Psoas muscle (tissue), 8 donors: ENCODE measurements around the gene ZNF106. TPM values are rescaled to one million over a fixed set of nuclear protein-coding genes. Genes with fewer than 3 reads are reported as not detected.

Source experiments
- ATAC-seq, 4 donors: fragments of 200-7000 bp; cut with Tn5 transposase; one replicate each; pipeline ENCODE4 v1.9.1; 2020; ENCODE audit warnings: moderate library complexity in 3 of 4, mild to moderate bottlenecking in 2 of 4
- DNase-seq, 2 donors: peaks; one replicate each; pipeline ENCODE4 v3.0.0-alpha.2; 2020
- H3K27ac ChIP-seq: fragments of 200-600 bp; one replicate; pipeline ENCODE4 v1.8.0; 2022
- H3K27me3 ChIP-seq, 3 donors: fragments of 200-600 bp in 1 of 3; one replicate each; pipeline versions ENCODE4 v1.6.1 to v1.8.0; 2013 to 2022; ENCODE audit warnings: low read length in 2 of 3, mild to moderate bottlenecking in 2 of 3, moderate library complexity in 1 of 3; ENCODE audit not compliant: insufficient read depth in 3 of 3
- H3K36me3 ChIP-seq, 2 donors: fragments of 200-600 bp in 1 of 2; one replicate each; pipeline versions ENCODE4 v1.6.1 to v1.8.0; 2013 to 2022; ENCODE audit warnings: low read depth in 1 of 2, mild to moderate bottlenecking in 1 of 2, moderate library complexity in 1 of 2; ENCODE audit not compliant: insufficient read depth in 1 of 2
- H3K4me1 ChIP-seq: fragments of 200-600 bp; one replicate; pipeline ENCODE4 v1.8.0; 2022
- H3K4me3 ChIP-seq: fragments of 200-600 bp; one replicate; pipeline ENCODE4 v1.8.0; 2022; ENCODE audit warnings: mild to moderate bottlenecking
- H3K9me3 ChIP-seq: fragments of 200-600 bp; one replicate; pipeline ENCODE4 v1.8.0; 2022
- WGBS, 3 donors: extraction: QIAGEN DNeasy Blood & Tissue Kit; methylation state at CpG; one replicate each; pipeline versions ENCODE4 v1.1.6 to v1.1.7; 2013; 5-methylcytosine and 5-hydroxymethylcytosine counted together
- intact Hi-C, 2 donors: fragments of 100-400 bp; cut with DNase I; formaldehyde crosslinking; loops; one replicate each; pipeline versions ENCODE4 v1.11.0 to v1.14.2; 2022
- polyA plus RNA-seq, 3 donors: library from polyadenylated mRNA; stranded (reverse); fragments of 200-250 nt; gene quantifications; one replicate each; pipeline ENCODE4 v1.2.3, GENCODE V29; 2013
- total RNA-seq, 4 donors: library from RNA; stranded (reverse); fragmentation: NEBNext Ultra II Directional in 2 of 4; extraction: Animal tissue kit (Norgen Biotek cat#: 25700) in 2 of 4; gene quantifications; one replicate each; pipeline versions ENCODE4 v1.2.1 to v1.2.4, GENCODE V29; 2021 to 2023
- TF ChIP-seq, protein P1 (sequence below): fragments of 200-600 bp; IDR thresholded peaks from one replicate; pipeline ENCODE4 v1.8.0; 2022; ENCODE audit warnings: antibody characterized with exemption
- donor health status: healthy with polysubstance abuse.
- donor health status: DM: no; HTN: no; CAD: no; lungs with moderate emphysema.
- donor health status: Bipolar disorder and iron deficiency.
- donor health status: healthy.
- donor health status: DM: yes; HTN: yes; CAD: no.
- donor health status: DM: no; HTN: no; CAD: no.
- donor health status: DM: no; HTN: no; CAD: no.
- donor health status: DM: yes; HTN: yes; CAD: no.

ZNF106 gene
- total and polyA plus RNA-seq, 7 donors = 76.1 to 768 (median 617) TPM

DNA sequence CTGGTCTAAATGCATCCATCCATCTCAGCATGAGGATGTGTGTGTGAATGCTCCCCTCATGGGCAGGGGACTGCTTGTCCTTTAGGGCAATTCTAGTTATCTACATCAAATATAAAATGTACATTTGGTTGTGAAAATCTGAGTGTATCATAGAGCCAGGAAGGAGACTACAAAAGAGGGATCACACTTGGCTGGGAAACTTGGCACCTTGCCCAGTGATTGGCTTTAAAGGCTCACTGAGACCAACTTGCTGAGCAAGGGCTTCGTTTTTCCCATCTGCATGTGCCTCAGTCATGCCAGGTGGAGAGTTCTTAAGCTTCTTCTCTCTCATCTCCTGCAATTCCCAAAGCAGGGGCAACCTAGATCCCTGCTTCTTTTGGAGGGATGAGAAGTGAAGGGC is 126.4 kb downstream of the ZNF106 start:
- 4 to 27% (median 5%) methylated on average over 1 of the region's 1 CpG for WGBS, 3 donors
- H3K9me3 ChIP-seq = no peaks in the 10 kb centered on the region
- peaks cover 0 to 24% of the 10 kb centered on the region in 2 donors for H3K36me3 ChIP-seq
- intact Hi-C loops = no loop called here
- no peak for ATAC-seq
- H3K27me3 ChIP-seq = no peaks in the 10 kb centered on the region
- DNase-seq = no peak
- TF ChIP-seq, protein P1, sequence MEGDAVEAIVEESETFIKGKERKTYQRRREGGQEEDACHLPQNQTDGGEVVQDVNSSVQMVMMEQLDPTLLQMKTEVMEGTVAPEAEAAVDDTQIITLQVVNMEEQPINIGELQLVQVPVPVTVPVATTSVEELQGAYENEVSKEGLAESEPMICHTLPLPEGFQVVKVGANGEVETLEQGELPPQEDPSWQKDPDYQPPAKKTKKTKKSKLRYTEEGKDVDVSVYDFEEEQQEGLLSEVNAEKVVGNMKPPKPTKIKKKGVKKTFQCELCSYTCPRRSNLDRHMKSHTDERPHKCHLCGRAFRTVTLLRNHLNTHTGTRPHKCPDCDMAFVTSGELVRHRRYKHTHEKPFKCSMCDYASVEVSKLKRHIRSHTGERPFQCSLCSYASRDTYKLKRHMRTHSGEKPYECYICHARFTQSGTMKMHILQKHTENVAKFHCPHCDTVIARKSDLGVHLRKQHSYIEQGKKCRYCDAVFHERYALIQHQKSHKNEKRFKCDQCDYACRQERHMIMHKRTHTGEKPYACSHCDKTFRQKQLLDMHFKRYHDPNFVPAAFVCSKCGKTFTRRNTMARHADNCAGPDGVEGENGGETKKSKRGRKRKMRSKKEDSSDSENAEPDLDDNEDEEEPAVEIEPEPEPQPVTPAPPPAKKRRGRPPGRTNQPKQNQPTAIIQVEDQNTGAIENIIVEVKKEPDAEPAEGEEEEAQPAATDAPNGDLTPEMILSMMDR = no peak
- H3K4me3 ChIP-seq = no peak overlapping the region
- peaks cover 70% of the 10 kb centered on the region for H3K4me1 ChIP-seq
- peak overlapping the region; percentile 97 for H3K27ac ChIP-seq

DNA sequence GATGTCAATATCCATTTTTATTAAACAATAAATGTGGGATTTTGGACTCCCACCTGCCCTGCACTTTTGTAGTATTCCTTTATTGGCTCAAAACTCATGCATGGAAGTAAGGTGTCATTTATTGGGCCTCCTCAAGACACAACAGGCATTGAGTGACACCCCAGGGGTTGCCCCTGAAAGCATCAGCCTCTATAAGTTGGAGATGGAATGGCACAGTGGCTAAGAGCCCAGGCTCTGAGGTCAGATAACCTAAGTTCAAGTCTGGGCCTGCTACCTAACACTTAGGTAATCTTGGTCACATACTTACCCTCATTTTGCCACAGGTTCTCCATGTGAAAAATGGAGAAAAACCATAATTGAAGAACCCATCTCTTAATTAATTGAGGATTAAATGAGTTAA is 127.0 kb downstream of the ZNF106 start:
- peak overlapping the region; percentile 97 for H3K27ac ChIP-seq
- DNase-seq (no peak), ATAC-seq (no peak)
- H3K36me3 ChIP-seq = peaks cover 0 to 24% of the 10 kb centered on the region in 2 donors
- H3K9me3 ChIP-seq = no peaks in the 10 kb centered on the region
- peaks cover 68% of the 10 kb centered on the region for H3K4me1 ChIP-seq
- TF ChIP-seq, protein P1 = no peak
- H3K27me3 ChIP-seq = no peaks in the 10 kb centered on the region
- H3K4me3 ChIP-seq = no peak overlapping the region
- intact Hi-C loops = no loop called here

DNA sequence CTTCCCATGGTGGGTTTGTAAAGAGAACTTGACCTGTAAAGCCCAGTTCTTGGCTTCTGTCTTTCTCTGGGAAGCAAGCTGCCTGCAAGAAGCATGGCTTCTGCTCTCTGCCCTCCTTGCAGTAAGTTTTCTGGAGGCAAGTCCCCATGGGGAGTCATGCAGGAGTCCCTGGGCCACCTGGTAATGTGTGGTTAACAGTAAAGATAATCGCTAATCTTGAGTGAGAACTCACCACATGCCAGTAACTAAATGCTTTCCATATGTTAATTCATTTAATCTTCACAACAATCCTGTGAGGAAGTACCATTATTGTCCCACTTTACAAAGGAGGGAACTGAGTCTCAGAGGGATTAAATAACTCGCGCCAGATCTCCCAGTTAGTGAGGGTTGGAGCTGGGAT is 127.5 kb downstream of the ZNF106 start:
- intact Hi-C loops = no loop called here
- peaks cover 0 to 24% of the 10 kb centered on the region in 2 donors for H3K36me3 ChIP-seq
- peak overlapping the region; percentile 76 for H3K4me3 ChIP-seq
- DNase-seq (no peak), ATAC-seq (no peak)
- H3K27me3 ChIP-seq = no peaks in the 10 kb centered on the region
- TF ChIP-seq, protein P1 = no peak
- 53 to 61% (median 57%) methylated on average over 3 of the region's 3 CpGs for WGBS, 3 donors
- peak overlapping the region; percentile 97 for H3K27ac ChIP-seq
- H3K9me3 ChIP-seq = no peaks in the 10 kb centered on the region
- peaks cover 73% of the 10 kb centered on the region for H3K4me1 ChIP-seq

Other genes with a start within 250 kb of the ZNF106 start
- 10 to 100 TPM; 20.3 to 37.7 (median 24.2) TPM for gene GANC, start 217.9 kb downstream of the ZNF106 start, total RNA-seq
- 10 to 100 TPM in 1 of 3 donors, 1 to 10 TPM in 2; 4.9 to 11.4 (median 9.9) TPM for gene GANC, start 217.9 kb downstream of the ZNF106 start, polyA plus RNA-seq
- gene TMEM87A, start 217.7 kb downstream of the ZNF106 start, total RNA-seq = 10 to 100 TPM; 17.6 to 30.4 (median 26.2) TPM
- 10 to 100 TPM; 16.4 to 30.9 (median 22.0) TPM for gene TMEM87A, start 217.7 kb downstream of the ZNF106 start, polyA plus RNA-seq
- gene CAPN3, start 131.6 kb downstream of the ZNF106 start, total RNA-seq = 100 to 1,000 TPM; 216 to 413 (median 266) TPM
- gene CAPN3, start 131.6 kb downstream of the ZNF106 start, polyA plus RNA-seq = 100 to 1,000 TPM; 114 to 214 (median 154) TPM
- gene SNAP23, start 4.5 kb upstream of the ZNF106 start, total RNA-seq = 10 to 100 TPM; 21.9 to 42.2 (median 31.6) TPM
- 10 to 100 TPM; 12.9 to 17.4 (median 17.2) TPM for gene SNAP23, start 4.5 kb upstream of the ZNF106 start, polyA plus RNA-seq
- gene LRRC57, start 57.7 kb upstream of the ZNF106 start, total RNA-seq = 10 to 100 TPM in 3 of 4 donors, 1 to 10 TPM in 1; 6.8 to 16.3 (median 10.8) TPM
- gene LRRC57, start 57.7 kb upstream of the ZNF106 start, polyA plus RNA-seq = 1 to 10 TPM; 3.7 to 8.3 (median 5.0) TPM
- 10 to 100 TPM in 3 of 4 donors, 1 to 10 TPM in 1; 9.8 to 16.3 (median 12.3) TPM for gene HAUS2, start 57.7 kb upstream of the ZNF106 start, total RNA-seq
- 10 to 100 TPM in 1 of 3 donors, 1 to 10 TPM in 2; 9.1 to 17.3 (median 9.2) TPM for gene HAUS2, start 57.7 kb upstream of the ZNF106 start, polyA plus RNA-seq
- gene STARD9, start 84.5 kb upstream of the ZNF106 start, total RNA-seq = 1 to 10 TPM; 1.6 to 4.1 (median 2.0) TPM
- gene STARD9, start 84.5 kb upstream of the ZNF106 start, polyA plus RNA-seq = 1 to 10 TPM in 2 of 3 donors, under 1 TPM in 1; 0.65 to 1.7 (median 1.3) TPM
- gene CDAN1, start 246.0 kb upstream of the ZNF106 start, total RNA-seq = 1 to 10 TPM; 3.7 to 7.9 (median 5.2) TPM
- gene CDAN1, start 246.0 kb upstream of the ZNF106 start, polyA plus RNA-seq = 1 to 10 TPM; 4.1 to 5.6 (median 4.8) TPM